T-helper 1 cell treated with Interleukin-12 subunit alpha and Interleukin-12 subunit beta and Interleukin-4 antibody, amounts not matched to agents 30 μg/mL and 1 μg/mL, for 36 hours (primary cell): Measurements from ENCODE around the gene KRT7.
"Not testable (repeated sequence)": the region's sequence is repeated elsewhere in the genome, so short reads cannot be mapped to it uniquely, and the experiment has no call there.

Experiments
- H3K27ac Mint-ChIP-seq: one replicate; pipeline ENCODE4 v1.8.0; 2021; ENCODE audit warnings: mild to moderate bottlenecking, mixed read lengths
- H3K27me3 Mint-ChIP-seq: one replicate; pipeline ENCODE4 v1.8.0; 2021; ENCODE audit warnings: low read depth, mixed read lengths
- H3K36me3 Mint-ChIP-seq: one replicate; pipeline ENCODE4 v1.8.0; 2021; ENCODE audit warnings: low read depth, mixed read lengths
- H3K4me1 Mint-ChIP-seq: one replicate; pipeline ENCODE4 v1.8.0; 2021; ENCODE audit warnings: low read depth, mixed read lengths
- H3K4me3 Mint-ChIP-seq: one replicate; pipeline ENCODE4 v1.8.0; 2021; ENCODE audit warnings: mild to moderate bottlenecking, moderate library complexity, mixed read lengths
- H3K9me3 Mint-ChIP-seq: one replicate; pipeline ENCODE4 v1.8.0; 2021; ENCODE audit warnings: mixed read lengths

KRT7 gene

DNA sequence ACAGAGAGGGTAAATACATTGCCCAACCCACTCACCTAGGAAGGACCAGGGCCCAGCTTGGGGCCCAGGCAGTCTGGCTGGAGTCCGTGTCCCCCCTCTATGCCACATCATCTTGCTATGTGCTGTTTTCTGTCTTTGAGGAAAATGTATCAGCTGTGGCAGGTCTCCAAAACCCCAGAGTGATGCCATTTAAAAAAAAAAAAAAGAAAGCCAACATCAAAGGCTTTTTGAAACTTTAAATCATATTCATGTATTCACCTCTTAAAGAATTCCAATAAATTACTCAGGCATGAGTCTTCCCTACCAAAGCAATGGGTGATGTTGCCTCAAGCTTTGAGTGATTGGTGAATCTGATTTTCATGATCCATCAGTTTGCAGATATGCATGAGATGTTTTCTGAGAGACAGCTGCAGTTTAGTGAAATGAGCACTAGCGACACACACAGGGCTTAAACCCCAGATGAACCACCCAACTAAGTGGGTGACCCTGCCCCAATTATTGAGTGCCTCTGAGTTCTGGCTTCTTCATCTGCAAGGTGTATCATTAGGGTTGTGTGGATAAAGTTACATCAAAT is 52.2 kb downstream of the KRT7 start:
- Mint-ChIP-seq H3K27me3 (peaks cover 5% of the 10 kb centered on the region), H3K4me3 (no peak overlapping the region), H3K27ac (no peak overlapping the region), H3K4me1 (peaks cover 6% of the 10 kb centered on the region), H3K9me3 (no peaks in the 10 kb centered on the region), H3K36me3 (no peaks in the 10 kb centered on the region)

DNA sequence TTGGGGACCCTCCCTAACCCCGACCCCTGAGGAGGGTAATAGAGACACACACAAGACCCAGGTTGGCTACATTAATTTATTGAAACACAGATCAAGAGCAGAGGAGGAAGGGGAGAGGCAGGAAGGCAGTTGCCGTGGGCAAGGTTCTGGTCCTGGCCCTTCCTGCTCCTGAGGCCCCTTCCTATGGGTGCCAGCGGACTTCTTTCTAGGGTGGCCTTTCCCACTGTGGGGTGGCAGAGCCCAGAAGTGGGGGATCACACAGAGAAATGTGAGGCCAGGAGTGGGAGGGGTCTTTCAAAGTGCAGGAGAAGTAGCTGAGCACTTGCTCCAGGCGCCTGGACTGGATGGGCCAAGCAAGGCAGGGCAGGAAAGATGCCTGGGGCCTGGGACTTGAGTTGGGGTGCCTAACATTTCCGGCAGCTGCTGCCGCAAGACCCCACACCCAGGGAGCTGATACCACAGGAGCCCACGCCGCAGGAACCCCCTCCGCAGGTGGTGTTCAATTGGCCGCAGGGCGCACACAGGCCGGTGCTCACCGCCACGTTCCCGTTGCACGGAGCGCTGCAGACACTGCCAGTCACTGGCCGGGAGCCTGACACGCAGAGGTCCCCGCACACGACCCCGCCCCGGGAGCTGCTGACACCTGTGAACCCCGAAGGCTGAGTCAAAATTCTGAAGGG is 52.9 kb downstream of the KRT7 start:
- H3K9me3 Mint-ChIP-seq: no peaks in the 10 kb centered on the region
- H3K36me3 Mint-ChIP-seq: no peaks in the 10 kb centered on the region
- no peak overlapping the region for H3K4me3 Mint-ChIP-seq
- peaks cover 6% of the 10 kb centered on the region for H3K4me1 Mint-ChIP-seq
- no peak overlapping the region for H3K27ac Mint-ChIP-seq
- peaks cover 3% of the 10 kb centered on the region for H3K27me3 Mint-ChIP-seq

DNA sequence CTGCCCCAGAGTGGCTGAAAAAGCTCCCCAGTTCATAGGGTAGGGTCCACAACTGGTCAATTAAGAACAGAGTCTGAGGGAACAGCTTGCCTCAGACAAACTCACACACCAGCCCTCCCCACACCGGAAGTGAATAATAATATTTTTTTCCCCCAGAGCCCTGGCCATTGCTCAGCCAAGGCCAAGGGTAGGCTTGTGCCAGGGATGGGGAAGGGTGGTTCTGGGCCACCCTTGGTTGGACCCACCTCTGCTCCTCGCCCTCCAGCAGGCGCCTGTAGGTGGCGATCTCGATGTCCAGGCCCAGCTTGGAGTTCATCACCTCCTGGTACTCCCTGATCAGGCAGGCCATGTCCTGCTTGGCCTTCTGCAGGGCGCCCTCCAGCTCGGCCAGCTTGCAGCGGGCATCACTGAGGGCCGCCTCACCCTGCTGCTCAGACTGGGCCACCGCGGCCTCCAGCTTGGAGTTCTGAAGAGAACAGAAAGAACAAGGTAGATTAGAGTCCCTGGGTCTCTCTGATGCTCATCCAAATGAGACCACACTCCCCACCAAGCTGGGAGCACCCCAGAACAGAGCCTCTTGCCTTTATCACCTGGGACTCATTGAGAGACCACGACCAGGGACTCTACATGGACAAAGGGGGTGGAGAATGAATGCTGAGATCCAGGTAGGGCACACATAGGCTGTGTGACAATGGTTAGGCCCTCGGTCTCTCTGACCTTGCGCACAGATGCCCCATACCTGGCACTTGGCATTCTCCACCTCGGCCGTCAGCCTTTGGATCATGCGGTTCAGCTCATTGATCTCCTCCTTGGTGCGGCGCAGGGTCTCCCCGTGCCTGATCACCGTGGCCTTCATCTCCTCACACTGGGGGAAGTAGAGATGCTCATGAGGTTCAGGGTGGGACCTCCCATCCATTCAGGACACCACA is 54.1 kb downstream of the KRT7 start:
- not testable (repeated sequence) for H3K4me1 Mint-ChIP-seq, H3K4me3 Mint-ChIP-seq, H3K36me3 Mint-ChIP-seq, H3K9me3 Mint-ChIP-seq, H3K27ac Mint-ChIP-seq
- peaks cover 11% of the 10 kb centered on the region for H3K27me3 Mint-ChIP-seq

DNA sequence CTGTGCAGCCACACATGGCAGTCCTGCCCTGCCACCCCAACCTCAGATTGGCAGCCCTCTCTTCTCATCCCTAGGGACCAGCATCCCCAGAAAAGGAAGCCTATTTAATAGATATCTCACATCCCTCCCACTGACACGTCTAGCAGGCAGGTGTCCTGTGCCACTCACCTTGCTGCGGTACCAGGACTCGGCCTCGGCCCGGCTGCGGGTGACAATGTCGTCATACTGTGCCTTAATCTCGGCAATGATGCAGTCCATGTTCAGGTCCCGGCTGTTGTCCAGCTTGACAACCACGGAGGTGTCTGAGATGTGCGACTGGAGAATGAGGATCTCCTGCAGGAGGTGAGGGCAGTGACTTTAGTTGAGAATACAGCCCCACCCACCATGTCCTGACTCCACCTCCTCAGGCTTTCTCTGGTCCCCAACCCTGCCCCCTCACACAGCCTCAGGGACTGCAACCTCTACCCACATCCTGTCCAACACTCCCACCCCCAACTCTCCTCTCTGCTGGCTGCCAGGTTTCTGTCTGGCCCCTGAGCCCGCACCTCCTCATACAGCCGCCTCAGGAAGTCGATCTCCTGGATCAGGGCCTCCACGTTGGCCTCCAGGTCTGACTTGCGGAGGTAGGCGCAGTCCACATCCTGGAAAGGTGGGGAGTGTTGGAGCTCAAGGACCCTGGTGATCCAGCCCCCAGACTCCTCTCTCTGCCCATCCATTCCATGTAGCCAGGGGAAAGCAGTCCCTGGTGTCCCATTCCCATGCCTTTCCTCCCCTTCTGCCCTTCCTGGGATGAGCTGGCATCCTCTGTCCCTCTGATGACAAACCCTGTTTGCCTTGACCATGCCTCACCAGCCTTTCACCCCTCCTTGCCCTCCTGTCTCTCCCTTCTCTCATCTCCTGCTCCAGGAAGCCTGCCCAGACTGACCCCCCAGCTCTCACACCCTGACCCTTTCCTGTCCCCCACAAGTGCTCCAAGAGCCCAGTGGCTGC is 55.1 kb downstream of the KRT7 start:
- peaks cover 17% of the 10 kb centered on the region for H3K27me3 Mint-ChIP-seq
- H3K4me3 Mint-ChIP-seq, H3K9me3 Mint-ChIP-seq, H3K4me1 Mint-ChIP-seq, H3K36me3 Mint-ChIP-seq, H3K27ac Mint-ChIP-seq: not testable (repeated sequence)

DNA sequence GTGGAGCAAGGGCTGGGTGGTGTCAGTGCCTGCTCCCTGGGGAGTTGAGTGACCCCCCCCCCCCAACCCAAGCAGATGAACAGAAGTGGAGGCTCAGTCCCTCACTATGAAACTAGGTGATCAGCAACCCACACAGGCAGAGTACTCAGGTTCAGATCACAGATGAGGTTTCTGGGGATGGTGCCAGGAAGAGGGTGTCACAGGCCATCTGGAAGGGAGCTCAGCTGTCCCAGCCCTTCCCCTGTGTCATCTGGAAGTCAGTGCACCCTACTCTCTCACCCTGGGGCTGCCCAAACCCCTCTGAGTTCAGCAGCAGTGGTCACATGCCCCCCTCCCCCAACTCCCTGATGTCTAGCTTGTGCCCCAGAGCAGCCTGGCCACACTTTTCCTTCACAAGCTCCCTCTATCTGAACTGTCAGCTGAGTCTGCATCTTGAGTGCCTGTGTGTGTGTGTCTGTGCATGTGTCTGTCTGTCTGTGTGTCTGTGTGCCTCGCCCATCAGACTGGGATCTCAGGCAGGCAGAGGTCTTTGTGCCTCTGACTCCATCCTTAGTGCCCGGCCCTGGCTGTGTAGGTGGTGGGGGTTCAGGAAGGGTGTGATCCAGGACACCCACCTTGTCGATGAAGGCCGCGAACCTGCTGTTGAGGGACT is 57.6 kb downstream of the KRT7 start:
- H3K27ac Mint-ChIP-seq, H3K4me3 Mint-ChIP-seq, H3K36me3 Mint-ChIP-seq, H3K9me3 Mint-ChIP-seq: not testable (repeated sequence)
- peaks cover 10% of the 10 kb centered on the region for H3K4me1 Mint-ChIP-seq
- peaks cover 27% of the 10 kb centered on the region for H3K27me3 Mint-ChIP-seq

DNA sequence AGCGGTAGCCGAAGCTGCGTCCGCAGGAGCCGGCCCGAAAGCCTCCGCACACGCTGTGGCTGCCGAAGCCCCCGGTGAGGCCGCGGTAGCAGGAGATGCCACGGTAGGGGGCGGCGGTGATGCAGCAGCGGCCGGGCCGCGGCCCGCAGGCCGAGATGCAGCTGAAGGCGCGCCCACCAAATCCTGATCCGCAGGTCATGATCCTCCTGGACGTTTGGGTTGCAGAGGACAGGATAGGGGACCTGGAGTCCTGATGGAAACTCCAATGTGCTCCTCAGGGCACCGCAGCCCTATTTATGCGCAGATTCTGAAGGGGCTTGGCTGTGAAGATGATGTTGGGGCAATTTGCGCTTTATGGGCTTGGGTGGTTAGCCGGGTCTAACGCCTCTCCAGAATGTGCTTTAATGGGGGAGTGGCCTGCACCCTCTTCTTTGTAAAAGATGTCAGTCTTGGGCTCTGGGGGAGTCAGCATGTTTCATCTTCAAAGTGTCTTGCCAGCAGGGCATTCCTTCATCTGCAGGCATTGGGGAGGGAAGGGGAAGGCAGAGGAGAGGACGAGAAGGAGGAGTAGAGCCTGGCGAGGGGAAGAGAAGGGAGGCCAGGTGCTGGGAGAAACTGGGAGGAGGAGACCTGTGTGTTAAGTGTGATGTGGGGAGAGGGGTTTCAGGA is 58.4 kb downstream of the KRT7 start, which contains the start of gene KRT81:
Gene KRT81, minus strand, starts transcription at position 268 of the 669 bp plus-strand sequence. Its CDS starts 69 bp downstream, at position 199.
- no peak within 1 kb of the TSS for H3K4me3 Mint-ChIP-seq
- H3K4me1 Mint-ChIP-seq: peaks cover 13% of the 10 kb centered on the region
- no peak within 1 kb of the TSS for H3K27ac Mint-ChIP-seq
- H3K36me3 Mint-ChIP-seq: no peaks in the 10 kb centered on the region
- H3K9me3 Mint-ChIP-seq: no peaks in the 10 kb centered on the region
- peaks cover 32% of the 10 kb centered on the region for H3K27me3 Mint-ChIP-seq

- peaks cover 6% of the 10 kb centered on the region for H3K4me1 Mint-ChIP-seq
- H3K9me3 Mint-ChIP-seq: no peaks in the 10 kb centered on the region
- H3K27me3 Mint-ChIP-seq: peaks cover 51% of the 10 kb centered on the region
- H3K36me3 Mint-ChIP-seq: peaks cover 2% of the 10 kb centered on the region
- no peak overlapping the region for H3K27ac Mint-ChIP-seq
- H3K4me3 Mint-ChIP-seq: no peak overlapping the region
Observed at GRCh38 chr12:52293926-52294325, 60.9 kb downstream of the KRT7 start.

DNA sequence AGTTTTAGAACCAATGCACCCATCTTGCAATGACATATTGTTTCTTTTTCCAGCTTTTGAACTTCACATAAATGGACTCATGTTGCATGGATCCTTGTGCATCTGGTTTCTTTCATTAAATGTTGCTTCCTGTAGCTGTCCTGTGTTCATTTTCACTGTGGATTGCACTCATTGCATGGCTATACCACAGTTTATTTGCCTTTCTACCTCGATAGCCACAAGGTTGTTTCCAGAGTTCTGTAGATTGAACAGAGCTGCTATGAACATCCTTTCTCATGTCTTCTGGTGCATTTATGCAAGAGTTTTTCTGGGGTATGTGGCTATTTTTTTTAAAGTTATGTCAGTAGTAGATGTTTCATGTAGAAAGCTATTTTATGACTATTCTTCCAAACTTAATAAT is 61.8 kb downstream of the KRT7 start:
- Mint-ChIP-seq H3K27ac (no peak overlapping the region), H3K36me3 (peaks cover 2% of the 10 kb centered on the region), H3K4me1 (peaks cover 6% of the 10 kb centered on the region), H3K27me3 (peaks cover 59% of the 10 kb centered on the region), H3K4me3 (no peak overlapping the region), H3K9me3 (no peaks in the 10 kb centered on the region)

DNA sequence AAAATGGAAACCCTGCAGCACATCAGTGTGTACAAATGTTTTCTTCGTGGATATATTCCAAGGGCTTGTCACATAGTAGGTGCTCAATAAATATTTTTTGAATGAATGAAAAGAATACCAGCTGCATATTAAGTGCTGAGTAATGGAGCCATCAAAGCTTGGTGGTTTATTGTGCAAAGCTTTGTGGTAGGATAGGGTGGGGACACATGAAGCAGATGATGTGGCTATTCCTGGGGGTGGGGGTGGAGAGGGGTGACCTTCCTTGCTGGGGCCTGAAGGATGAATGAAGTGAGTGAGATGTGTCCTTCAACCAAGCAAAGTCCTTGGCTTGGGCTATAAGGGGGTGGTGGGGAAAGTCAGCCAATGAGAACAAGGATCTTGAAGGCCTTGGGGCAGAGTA is 62.6 kb downstream of the KRT7 start:
- H3K27ac Mint-ChIP-seq: no peak overlapping the region
- H3K27me3 Mint-ChIP-seq: peaks cover 61% of the 10 kb centered on the region
- no peak overlapping the region for H3K4me3 Mint-ChIP-seq
- peaks cover 2% of the 10 kb centered on the region for H3K36me3 Mint-ChIP-seq
- peaks cover 6% of the 10 kb centered on the region for H3K4me1 Mint-ChIP-seq
- no peaks in the 10 kb centered on the region for H3K9me3 Mint-ChIP-seq

DNA sequence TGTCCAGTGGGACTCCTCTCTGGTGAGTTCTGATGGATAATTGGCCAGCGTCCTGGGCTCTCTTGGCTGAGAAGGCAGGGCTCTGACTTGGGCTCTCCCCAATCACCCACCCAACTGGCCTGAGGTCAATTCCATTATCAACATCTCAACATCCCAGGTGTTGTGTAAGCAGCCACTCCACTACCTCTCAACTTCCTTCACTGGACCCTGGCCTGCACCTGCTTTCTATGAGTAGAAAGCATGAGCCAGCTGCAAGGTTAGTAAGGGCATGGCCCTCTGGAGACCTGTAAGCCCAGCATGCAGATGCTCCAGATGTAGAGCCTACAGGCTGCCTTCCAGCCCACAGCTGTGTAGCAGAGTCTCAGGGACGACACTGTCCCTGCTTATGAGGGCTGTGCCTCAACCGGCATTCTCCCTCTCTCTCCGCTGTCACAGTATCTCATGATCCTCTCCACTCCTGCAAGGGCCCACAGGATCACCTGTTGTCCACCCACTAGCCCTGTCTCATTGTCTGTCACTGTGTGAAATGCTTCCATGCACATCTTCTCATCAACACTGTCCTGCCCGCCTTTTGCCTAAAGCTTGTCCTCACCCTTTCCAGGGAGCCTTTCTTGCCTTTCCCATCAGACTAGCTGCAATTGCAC is 63.7 kb downstream of the KRT7 start:
- no peak overlapping the region for H3K4me3 Mint-ChIP-seq
- H3K27me3 Mint-ChIP-seq: peaks cover 57% of the 10 kb centered on the region
- H3K36me3 Mint-ChIP-seq: peaks cover 2% of the 10 kb centered on the region
- H3K4me1 Mint-ChIP-seq: peaks cover 6% of the 10 kb centered on the region
- H3K27ac Mint-ChIP-seq: no peak overlapping the region
- H3K9me3 Mint-ChIP-seq: no peaks in the 10 kb centered on the region
